GM18870 (cell line): ENCODE measurements around the gene TNRC6A.
"Not testable (repeated sequence)": the region's sequence is repeated elsewhere in the genome, so short reads cannot be mapped to it uniquely, and the experiment has no call there.

ENCODE experiments used
- ATAC-seq: cut with Tn5 transposase; IDR thresholded peaks from one replicate; pipeline ENCODE4 v1.9.1; 2021; ENCODE audit warnings: moderate library complexity; ENCODE audit not compliant: unreplicated experiment

Gene TNRC6A

GRCh38 chr16:24810951-24811843 lies 81.7 kb downstream of the TNRC6A start:
- no peak for ATAC-seq

GRCh38 chr16:24812813-24813212 lies 83.4 kb downstream of the TNRC6A start:
- ATAC-seq, result not testable (repeated sequence)

GRCh38 chr16:24815021-24815420 lies 85.6 kb downstream of the TNRC6A start:
- ATAC-seq, result no peak

- ATAC-seq, result no peak
Measured at GRCh38 chr16:24816688-24817087, 87.2 kb downstream of the TNRC6A start.

GRCh38 chr16:24819462-24820040 lies 90.1 kb downstream of the TNRC6A start:
- no peak for ATAC-seq

DNA sequence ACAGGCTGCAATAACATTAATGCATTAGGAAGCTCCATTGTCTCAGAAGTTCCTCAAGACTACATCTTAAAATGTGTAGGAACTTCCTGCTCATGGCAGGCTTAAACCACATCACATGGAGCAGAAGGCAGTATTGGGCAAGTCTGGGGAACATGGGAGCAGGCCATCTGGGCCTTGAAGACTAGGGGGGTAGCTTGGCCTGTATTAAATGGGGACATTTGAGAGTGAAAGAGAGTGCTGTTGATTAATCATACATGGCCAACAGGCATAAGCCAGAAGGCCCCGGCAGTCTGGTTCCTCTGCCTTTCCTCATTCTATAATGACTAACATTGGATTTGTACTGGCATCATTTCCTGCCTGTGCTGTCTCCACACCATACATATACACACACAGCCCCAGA lies 91.1 kb downstream of the TNRC6A start:
- ATAC-seq, result no peak

DNA sequence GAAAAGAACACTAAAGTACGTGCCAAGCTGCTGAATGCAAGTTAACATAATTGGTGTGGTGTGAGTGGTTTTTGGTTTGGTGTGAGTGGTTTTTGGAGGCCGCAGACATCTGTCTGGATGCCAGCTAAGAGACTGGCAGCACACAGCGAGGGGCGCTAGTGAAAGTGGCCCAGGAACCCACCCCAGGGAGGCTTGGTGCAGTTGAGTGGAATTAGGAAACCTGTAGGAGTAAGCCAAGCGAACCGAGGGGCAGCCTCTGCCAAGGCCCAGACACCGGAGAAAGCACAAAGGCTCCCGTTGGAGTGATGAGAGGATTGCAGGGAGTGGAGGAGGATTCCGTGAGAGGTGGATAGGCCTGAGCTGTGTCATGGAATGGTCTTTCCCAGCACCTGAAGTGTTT lies 91.7 kb downstream of the TNRC6A start:
- ATAC-seq, result no peak

- no peak for ATAC-seq
Measured at GRCh38 chr16:24822542-24822941, 93.1 kb downstream of the TNRC6A start.

DNA sequence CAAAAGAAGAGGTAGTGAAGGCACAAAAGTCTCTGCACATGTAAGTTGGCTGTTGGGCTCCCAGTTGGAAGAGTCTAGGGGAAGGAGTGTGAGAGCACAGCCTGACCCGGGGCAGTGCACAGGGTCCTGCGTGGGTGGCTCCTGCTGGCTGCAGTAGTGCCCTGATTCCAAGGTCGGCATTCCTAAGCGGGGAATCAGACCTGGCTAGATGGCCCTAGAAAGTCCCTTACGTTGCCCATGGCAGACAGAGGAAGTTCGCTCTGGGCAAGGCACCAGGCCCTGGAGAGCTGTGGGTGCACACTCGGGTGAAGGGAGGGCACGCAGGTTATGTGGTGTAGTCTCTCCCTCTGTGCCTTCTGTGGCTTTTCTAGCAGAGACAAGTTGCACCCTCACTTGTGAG lies 93.5 kb downstream of the TNRC6A start:
- no peak for ATAC-seq

DNA sequence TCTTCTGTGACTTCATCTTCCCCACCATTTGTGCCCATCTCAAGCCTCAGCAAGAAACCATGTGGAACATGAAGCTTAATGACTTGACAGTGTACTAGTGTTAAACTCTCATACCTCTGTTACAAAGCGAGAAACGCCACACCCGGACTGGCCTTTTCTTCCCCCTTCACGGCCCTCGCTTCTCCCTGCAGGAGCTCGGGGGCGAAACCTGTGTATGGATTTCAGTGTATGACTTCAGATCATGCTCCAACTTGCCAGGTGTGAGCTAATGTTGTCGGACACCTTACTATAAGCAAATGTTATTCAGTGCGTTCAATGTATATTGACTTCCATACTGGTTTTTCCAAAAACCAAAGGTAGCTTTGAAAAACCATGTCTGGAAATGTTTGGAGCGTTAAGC lies 96.2 kb downstream of the TNRC6A start:
- no peak for ATAC-seq

GRCh38 chr16:24826096-24826690 lies 96.7 kb downstream of the TNRC6A start:
- no peak for ATAC-seq

DNA sequence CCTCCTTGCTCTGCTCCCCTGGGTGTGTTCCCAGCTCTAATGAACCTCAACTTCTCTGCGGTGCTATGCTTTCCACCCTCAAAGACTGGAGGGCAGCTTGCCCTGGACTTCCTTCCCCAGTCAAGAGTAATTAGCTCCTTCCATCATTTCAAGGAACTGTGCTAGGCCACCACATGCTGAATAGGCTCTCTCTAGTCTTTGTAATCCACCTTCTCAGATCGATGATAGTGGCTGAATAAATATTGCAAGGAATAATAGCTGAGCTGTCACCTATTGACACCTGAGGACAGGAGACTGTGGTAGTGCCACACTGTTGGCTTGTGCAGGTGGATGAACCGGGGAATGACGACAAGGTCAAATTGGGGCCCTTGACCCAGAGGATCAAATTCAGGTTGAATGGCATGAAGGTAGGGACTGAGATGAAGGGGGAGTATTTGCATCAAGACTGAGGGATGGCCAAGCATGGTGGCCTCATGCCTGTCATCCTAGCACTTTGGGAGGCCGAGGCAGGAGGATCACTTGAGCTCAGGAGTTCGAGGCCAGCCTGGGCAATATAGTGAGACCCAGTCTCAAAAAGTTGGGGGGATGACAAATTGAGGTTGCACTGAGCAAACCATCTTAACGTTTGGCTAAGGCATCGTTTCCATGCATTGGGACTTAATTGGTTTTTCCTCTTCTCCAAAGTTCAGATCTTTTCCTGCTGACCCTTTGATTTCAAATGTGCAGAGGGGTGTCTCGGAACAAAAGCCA lies 97.5 kb downstream of the TNRC6A start:
- no peak for ATAC-seq

GRCh38 chr16:24829153-24829552 lies 99.7 kb downstream of the TNRC6A start:
- ATAC-seq, result no peak

GRCh38 chr16:24833352-24833751 lies 103.9 kb downstream of the TNRC6A start:
- ATAC-seq, result no peak

GRCh38 chr16:24834459-24835335 lies 105.2 kb downstream of the TNRC6A start:
- no peak for ATAC-seq

GRCh38 chr16:24836836-24837235 lies 107.4 kb downstream of the TNRC6A start:
- no peak for ATAC-seq

GRCh38 chr16:24837969-24838368 lies 108.5 kb downstream of the TNRC6A start:
- ATAC-seq, result no peak

GRCh38 chr16:24838554-24839266 lies 109.3 kb downstream of the TNRC6A start:
- ATAC-seq, result no peak

GRCh38 chr16:24839347-24839972 lies 110.0 kb downstream of the TNRC6A start:
- ATAC-seq, result no peak
